GM10248 (cell line): ENCODE data around the gene ZNF235.

Source experiments
- CTCF ChIA-PET: fragments of 300-600 bp; sonication (Branson Sonifier 250); formaldehyde crosslinking; extraction: SDS; loops from one replicate; lab custom pipeline; 2021; ENCODE audit warnings: antibody characterized with exemption; lab: Yijun Ruan, JAX
- POLR2A ChIA-PET: fragments of 350-650 bp; sonication (Branson Sonifier 250); formaldehyde crosslinking; extraction: SDS; loops from one replicate; lab custom pipeline; 2020; ENCODE audit warnings: antibody characterized with exemption; lab: Yijun Ruan, JAX
- DNase-seq: peaks from one replicate; pipeline ENCODE4 v3.0.0; 2012; ENCODE audit errors: extremely low spot score
- CTCF ChIP-seq: IDR thresholded peaks from 2 replicates; pipeline ENCODE4 v1.5.1; 2012; ENCODE audit warnings: mild to moderate bottlenecking, low read depth; ENCODE audit errors: extremely low read depth, missing control alignments, control extremely low read depth

ZNF235 gene

GRCh38 chr19:44303320-44303719, 1.5 kb downstream of the ZNF235 start:
- no peak for TF ChIP-seq CTCF
- no peak for DNase-seq
- POLR2A ChIA-PET = no interaction called here
- CTCF ChIA-PET = no interaction called here

- ChIA-PET POLR2A (no interaction called here), CTCF (no interaction called here)
- TF ChIP-seq CTCF = no peak
- DNase-seq = no peak
Measured at GRCh38 chr19:44284968-44285367, 19.9 kb downstream of the ZNF235 start.

GRCh38 chr19:44282846-44283245, 22.0 kb downstream of the ZNF235 start:
- ChIA-PET CTCF (interaction anchor here (1.4 kb wide), 1 partner anchor 27 kb away, joined by 4 read pairs; no protein-coding TSS in a partner anchor), POLR2A (no interaction called here)
- DNase-seq = no peak
- no peak for TF ChIP-seq CTCF

GRCh38 chr19:44280916-44281315, 23.9 kb downstream of the ZNF235 start:
- no peak for TF ChIP-seq CTCF
- no peak for DNase-seq

GRCh38 chr19:44278181-44278690, 26.6 kb downstream of the ZNF235 start:
- POLR2A ChIA-PET = no interaction called here
- CTCF ChIA-PET = no interaction called here
- no peak for TF ChIP-seq CTCF
- DNase-seq = no peak

More at GRCh38 chr19:44280916-44281315, 23.9 kb downstream of the ZNF235 start:
- POLR2A ChIA-PET = no interaction called here
- CTCF ChIA-PET = no interaction called here

GRCh38 chr19:44277331-44277730, 27.5 kb downstream of the ZNF235 start:
- CTCF ChIA-PET = no interaction called here
- POLR2A ChIA-PET = no interaction called here

More at GRCh38 chr19:44277331-44277730, 27.5 kb downstream of the ZNF235 start:
- TF ChIP-seq CTCF = no peak
- no peak for DNase-seq
